GM13976 (cell line): ENCODE measurements around the gene METTL23.
"Not testable (repeated sequence)": the region's sequence is repeated elsewhere in the genome, so short reads cannot be mapped to it uniquely, and the experiment has no call there.

Experiments used
- DNase-seq: peaks from one replicate; pipeline ENCODE4 v3.0.0; 2012; ENCODE audit warnings: low spot score
- CTCF ChIP-seq: IDR thresholded peaks from 2 replicates; pipeline ENCODE4 v1.5.1; 2012; ENCODE audit warnings: borderline replicate concordance, mild to moderate bottlenecking; ENCODE audit not compliant: insufficient read depth; ENCODE audit errors: extremely low read depth, missing control alignments, control extremely low read depth
- in situ Hi-C: fragments of 300-500 bp; cut with MboI; formaldehyde crosslinking; loops from one replicate; pipeline ENCODE4 v1.12.0; 2022; ENCODE audit warnings: low sequenced_read_pairs, mixed read lengths, inconsistent platforms; ENCODE audit not compliant: unreplicated experiment

Gene METTL23

GRCh38 chr17:76695059-76695831, 31.4 kb upstream of the METTL23 start:
- in situ Hi-C loops: no loop called here
- no peak for TF ChIP-seq CTCF
- DNase-seq: no peak

GRCh38 chr17:76696763-76697701, 29.6 kb upstream of the METTL23 start:
- in situ Hi-C loops: no loop called here
- no peak for TF ChIP-seq CTCF
- peak; percentile 66 for DNase-seq

GRCh38 chr17:76697702-76698465, 28.8 kb upstream of the METTL23 start:
- DNase-seq: no peak
- TF ChIP-seq CTCF: no peak
- in situ Hi-C loops: no loop called here

GRCh38 chr17:76698466-76698977, 28.1 kb upstream of the METTL23 start:
- DNase-seq, in situ Hi-C loops: not testable (repeated sequence)

- TF ChIP-seq CTCF: no peak
- DNase-seq: no peak
- in situ Hi-C loops: no loop called here
Observed at GRCh38 chr17:76700270-76700616, 26.4 kb upstream of the METTL23 start.

GRCh38 chr17:76700617-76701470, 25.8 kb upstream of the METTL23 start:
- in situ Hi-C loops: no loop called here
- DNase-seq: no peak
- TF ChIP-seq CTCF: no peak
